GM23338 (cell line): ENCODE data around the gene CPAMD8. TPM values are rescaled to one million over a fixed set of nuclear protein-coding genes. Genes with fewer than 3 reads are reported as not detected.

Experiments used
- JUNB ChIP-seq: IDR thresholded peaks from one replicate; pipeline ENCODE4 v1.6.1; 2016; ENCODE audit warnings: antibody characterized with exemption; ENCODE audit not compliant: unreplicated experiment
- NANOG ChIP-seq: IDR thresholded peaks from 2 replicates; pipeline ENCODE4 v1.6.1; 2016; ENCODE audit warnings: antibody characterized with exemption, borderline replicate concordance
- STAT1 ChIP-seq: IDR thresholded peaks from one replicate; pipeline ENCODE4 v1.6.1; 2016; ENCODE audit warnings: antibody characterized with exemption; ENCODE audit not compliant: unreplicated experiment
- ZNF114 ChIP-seq: fragments of 250-450 bp; sonication (Bioruptor Pico); IDR thresholded peaks from 2 replicates; pipeline ENCODE4 v1.5.0; 2020; ENCODE audit warnings: mild to moderate bottlenecking, moderate library complexity
- polyA plus RNA-seq: library from polyadenylated mRNA; unstranded; fragments of >200 nt; fragmentation: Nextera tagmentation; extraction: Ambion mirVana; gene quantifications from 2 replicates; pipeline ENCODE4 v1.2.1, GENCODE V29; 2016
- small RNA-seq: library from RNA; depleted of rRNA; stranded (forward); fragments of <200 nt; gene quantifications from one replicate; pipeline ENCODE3, GENCODE V24; 2014; ENCODE audit warnings: low replicate concordance
- total RNA-seq: library from RNA; depleted of rRNA; stranded (reverse); fragments of >200 nt; shearing (Covaris generic); gene quantifications from 2 replicates; pipeline ENCODE4 v1.2.3, GENCODE V29; 2014; rRNA removed
- TF ChIP-seq, protein P1 (sequence below): fragments of 250-450 bp; sonication (Bioruptor Pico); IDR thresholded peaks from 2 replicates; pipeline ENCODE4 v1.5.0; 2020; ENCODE audit warnings: mild to moderate bottlenecking, moderate library complexity

Gene CPAMD8
- total and polyA plus RNA-seq, 2 experiments from 2014 or later, result 4.4 to 11.8 TPM

DNA sequence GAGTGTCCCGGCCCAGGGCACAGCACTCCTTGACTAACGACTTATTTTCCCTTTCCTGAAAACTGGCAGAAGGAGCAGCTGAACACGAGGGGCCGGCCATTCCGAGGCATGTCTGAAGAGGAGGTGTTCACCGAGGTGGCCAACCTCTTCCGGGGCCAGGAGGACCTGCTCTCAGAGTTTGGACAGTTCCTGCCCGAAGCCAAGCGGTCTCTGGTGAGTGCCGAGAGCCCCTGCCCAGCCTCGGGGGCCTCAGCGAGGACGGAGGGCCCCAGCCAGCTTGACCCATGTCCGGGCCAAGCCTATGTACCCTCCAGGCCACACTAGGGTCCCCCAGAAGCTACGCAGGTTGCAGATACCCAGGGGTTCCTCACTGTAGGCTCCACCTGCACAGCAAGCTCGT, 179.7 kb downstream of the CPAMD8 start (continued):
- TF ChIP-seq, protein P1, sequence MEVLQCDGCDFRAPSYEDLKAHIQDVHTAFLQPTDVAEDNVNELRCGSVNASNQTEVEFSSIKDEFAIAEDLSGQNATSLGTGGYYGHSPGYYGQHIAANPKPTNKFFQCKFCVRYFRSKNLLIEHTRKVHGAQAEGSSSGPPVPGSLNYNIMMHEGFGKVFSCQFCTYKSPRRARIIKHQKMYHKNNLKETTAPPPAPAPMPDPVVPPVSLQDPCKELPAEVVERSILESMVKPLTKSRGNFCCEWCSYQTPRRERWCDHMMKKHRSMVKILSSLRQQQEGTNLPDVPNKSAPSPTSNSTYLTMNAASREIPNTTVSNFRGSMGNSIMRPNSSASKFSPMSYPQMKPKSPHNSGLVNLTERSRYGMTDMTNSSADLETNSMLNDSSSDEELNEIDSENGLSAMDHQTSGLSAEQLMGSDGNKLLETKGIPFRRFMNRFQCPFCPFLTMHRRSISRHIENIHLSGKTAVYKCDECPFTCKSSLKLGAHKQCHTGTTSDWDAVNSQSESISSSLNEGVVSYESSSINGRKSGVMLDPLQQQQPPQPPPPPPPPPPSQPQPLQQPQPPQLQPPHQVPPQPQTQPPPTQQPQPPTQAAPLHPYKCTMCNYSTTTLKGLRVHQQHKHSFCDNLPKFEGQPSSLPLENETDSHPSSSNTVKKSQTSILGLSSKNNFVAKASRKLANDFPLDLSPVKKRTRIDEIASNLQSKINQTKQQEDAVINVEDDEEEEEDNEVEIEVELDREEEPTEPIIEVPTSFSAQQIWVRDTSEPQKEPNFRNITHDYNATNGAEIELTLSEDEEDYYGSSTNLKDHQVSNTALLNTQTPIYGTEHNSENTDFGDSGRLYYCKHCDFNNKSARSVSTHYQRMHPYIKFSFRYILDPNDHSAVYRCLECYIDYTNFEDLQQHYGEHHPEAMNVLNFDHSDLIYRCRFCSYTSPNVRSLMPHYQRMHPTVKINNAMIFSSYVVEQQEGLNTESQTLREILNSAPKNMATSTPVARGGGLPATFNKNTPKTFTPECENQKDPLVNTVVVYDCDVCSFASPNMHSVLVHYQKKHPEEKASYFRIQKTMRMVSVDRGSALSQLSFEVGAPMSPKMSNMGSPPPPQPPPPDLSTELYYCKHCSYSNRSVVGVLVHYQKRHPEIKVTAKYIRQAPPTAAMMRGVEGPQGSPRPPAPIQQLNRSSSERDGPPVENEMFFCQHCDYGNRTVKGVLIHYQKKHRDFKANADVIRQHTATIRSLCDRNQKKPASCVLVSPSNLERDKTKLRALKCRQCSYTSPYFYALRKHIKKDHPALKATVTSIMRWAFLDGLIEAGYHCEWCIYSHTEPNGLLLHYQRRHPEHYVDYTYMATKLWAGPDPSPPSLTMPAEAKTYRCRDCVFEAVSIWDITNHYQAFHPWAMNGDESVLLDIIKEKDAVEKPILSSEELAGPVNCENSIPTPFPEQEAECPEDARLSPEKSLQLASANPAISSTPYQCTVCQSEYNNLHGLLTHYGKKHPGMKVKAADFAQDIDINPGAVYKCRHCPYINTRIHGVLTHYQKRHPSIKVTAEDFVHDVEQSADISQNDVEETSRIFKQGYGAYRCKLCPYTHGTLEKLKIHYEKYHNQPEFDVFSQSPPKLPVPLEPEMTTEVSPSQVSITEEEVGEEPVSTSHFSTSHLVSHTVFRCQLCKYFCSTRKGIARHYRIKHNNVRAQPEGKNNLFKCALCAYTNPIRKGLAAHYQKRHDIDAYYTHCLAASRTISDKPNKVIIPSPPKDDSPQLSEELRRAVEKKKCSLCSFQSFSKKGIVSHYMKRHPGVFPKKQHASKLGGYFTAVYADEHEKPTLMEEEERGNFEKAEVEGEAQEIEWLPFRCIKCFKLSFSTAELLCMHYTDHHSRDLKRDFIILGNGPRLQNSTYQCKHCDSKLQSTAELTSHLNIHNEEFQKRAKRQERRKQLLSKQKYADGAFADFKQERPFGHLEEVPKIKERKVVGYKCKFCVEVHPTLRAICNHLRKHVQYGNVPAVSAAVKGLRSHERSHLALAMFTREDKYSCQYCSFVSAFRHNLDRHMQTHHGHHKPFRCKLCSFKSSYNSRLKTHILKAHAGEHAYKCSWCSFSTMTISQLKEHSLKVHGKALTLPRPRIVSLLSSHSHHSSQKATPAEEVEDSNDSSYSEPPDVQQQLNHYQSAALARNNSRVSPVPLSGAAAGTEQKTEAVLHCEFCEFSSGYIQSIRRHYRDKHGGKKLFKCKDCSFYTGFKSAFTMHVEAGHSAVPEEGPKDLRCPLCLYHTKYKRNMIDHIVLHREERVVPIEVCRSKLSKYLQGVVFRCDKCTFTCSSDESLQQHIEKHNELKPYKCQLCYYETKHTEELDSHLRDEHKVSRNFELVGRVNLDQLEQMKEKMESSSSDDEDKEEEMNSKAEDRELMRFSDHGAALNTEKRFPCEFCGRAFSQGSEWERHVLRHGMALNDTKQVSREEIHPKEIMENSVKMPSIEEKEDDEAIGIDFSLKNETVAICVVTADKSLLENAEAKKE (CRISPR knock-in tag), result no peak
- no peak for TF ChIP-seq NANOG
- no peak for TF ChIP-seq STAT1
- TF ChIP-seq ZNF114 (CRISPR knock-in tag), result no peak
- no peak for TF ChIP-seq JUNB

Small RNA genes within 50 kb of the gene (small RNA-seq; reads per million reads assigned to genes)
- gene RN7SL823P, result not detected
- gene RN7SL835P, result not detected

Other genes with a start within 250 kb of the CPAMD8 start
- 68.6 and 80.0 TPM in 2 replicates for gene SIN3B, start 197.4 kb downstream of the CPAMD8 start, total RNA-seq
- gene SIN3B, start 197.4 kb downstream of the CPAMD8 start, polyA plus RNA-seq, result 36.0 and 37.6 TPM in 2 replicates
- not detected in 2 replicates for gene F2RL3, start 137.8 kb downstream of the CPAMD8 start, total RNA-seq
- 0.14 TPM in 1 of 2 replicates, not detected in the other for gene F2RL3, start 137.8 kb downstream of the CPAMD8 start, polyA plus RNA-seq
- 10.6 and 11.1 TPM in 2 replicates for gene HAUS8, start 48.6 kb upstream of the CPAMD8 start, total RNA-seq
- 33.3 and 35.5 TPM in 2 replicates for gene HAUS8, start 48.6 kb upstream of the CPAMD8 start, polyA plus RNA-seq
- gene MYO9B, start 49.0 kb upstream of the CPAMD8 start, total RNA-seq, result 61.3 and 65.6 TPM in 2 replicates
- gene MYO9B, start 49.0 kb upstream of the CPAMD8 start, polyA plus RNA-seq, result 28.7 and 29.0 TPM in 2 replicates
- gene USE1, start 188.5 kb upstream of the CPAMD8 start, total RNA-seq, result 13.7 and 15.5 TPM in 2 replicates
- gene USE1, start 188.5 kb upstream of the CPAMD8 start, polyA plus RNA-seq, result 18.6 and 19.4 TPM in 2 replicates
- 9.6 and 12.7 TPM in 2 replicates for gene OCEL1, start 199.4 kb upstream of the CPAMD8 start, total RNA-seq
- gene OCEL1, start 199.4 kb upstream of the CPAMD8 start, polyA plus RNA-seq, result 47.4 and 50.6 TPM in 2 replicates
- 172 and 209 TPM in 2 replicates for gene NR2F6, start 219.1 kb upstream of the CPAMD8 start, total RNA-seq
- gene NR2F6, start 219.1 kb upstream of the CPAMD8 start, polyA plus RNA-seq, result 64.0 and 67.4 TPM in 2 replicates
- 5.2 and 5.6 TPM in 2 replicates for gene USHBP1, start 237.9 kb upstream of the CPAMD8 start, total RNA-seq
- gene USHBP1, start 237.9 kb upstream of the CPAMD8 start, polyA plus RNA-seq, result 4.0 and 4.6 TPM in 2 replicates
- gene BABAM1, start 240.6 kb upstream of the CPAMD8 start, total RNA-seq, result 78.1 and 87.8 TPM in 2 replicates
- gene BABAM1, start 240.6 kb upstream of the CPAMD8 start, polyA plus RNA-seq, result 88.7 and 95.0 TPM in 2 replicates